Pulmonary artery endothelial cell (primary cell): Measurements from ENCODE around the gene TAS1R3. TPM values are rescaled to one million over a fixed set of nuclear protein-coding genes. Genes with fewer than 3 reads are reported as not detected.

ENCODE experiments used
- DNase-seq: peaks from one replicate; pipeline ENCODE4 v3.0.0-alpha.2; 2011; ENCODE audit warnings: low read depth, low spot score
- total RNA-seq: library from RNA; depleted of rRNA; stranded (reverse); fragments of >200 nt; gene quantifications from 2 replicates; pipeline ENCODE4 v1.2.3, GENCODE V29; 2014

TAS1R3 gene
- total RNA-seq, 1 donor from 2014 or later = 0.13 TPM

DNA sequence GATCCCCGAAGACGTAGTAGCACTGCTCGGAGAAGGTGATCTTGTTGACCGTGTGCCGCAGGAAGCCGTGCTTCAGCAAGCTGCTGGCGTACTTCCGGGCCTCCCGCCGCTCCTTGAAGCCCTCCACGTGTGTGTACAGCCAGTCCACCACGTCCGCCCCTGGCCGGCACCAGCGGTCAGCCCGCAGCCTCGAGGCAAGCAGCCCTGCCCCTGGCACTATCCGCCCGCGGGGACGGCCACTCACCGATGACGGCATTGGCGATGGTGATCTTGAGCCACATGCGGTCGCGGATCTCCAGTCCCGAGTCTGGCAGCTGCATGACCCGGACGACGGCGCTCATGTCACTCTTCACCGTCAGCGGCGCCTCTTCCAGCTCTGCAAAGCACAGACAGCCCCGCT is 7.2 kb downstream of the TAS1R3 start:
- DNase-seq = no peak

DNA sequence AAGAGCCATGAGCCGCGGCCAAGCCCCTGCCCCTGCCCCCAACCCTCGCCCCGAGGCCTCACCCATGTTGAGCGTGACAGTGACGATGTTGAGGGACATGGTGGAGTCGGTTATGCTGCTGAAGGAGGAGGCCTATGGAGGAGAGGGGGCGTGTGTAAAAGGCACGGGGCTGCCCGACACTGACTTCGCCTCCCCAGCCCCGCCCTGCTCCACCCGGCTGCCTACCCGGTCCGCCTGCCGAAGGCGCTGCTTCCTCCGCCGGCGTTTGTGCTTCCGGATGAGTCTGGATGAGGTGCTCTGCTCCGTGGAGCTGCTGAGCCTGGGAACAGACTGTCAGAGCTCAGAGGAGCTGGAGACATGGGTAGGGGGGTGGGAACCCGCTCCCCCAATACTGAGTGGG is 9.1 kb downstream of the TAS1R3 start:
- DNase-seq = no peak

DNA sequence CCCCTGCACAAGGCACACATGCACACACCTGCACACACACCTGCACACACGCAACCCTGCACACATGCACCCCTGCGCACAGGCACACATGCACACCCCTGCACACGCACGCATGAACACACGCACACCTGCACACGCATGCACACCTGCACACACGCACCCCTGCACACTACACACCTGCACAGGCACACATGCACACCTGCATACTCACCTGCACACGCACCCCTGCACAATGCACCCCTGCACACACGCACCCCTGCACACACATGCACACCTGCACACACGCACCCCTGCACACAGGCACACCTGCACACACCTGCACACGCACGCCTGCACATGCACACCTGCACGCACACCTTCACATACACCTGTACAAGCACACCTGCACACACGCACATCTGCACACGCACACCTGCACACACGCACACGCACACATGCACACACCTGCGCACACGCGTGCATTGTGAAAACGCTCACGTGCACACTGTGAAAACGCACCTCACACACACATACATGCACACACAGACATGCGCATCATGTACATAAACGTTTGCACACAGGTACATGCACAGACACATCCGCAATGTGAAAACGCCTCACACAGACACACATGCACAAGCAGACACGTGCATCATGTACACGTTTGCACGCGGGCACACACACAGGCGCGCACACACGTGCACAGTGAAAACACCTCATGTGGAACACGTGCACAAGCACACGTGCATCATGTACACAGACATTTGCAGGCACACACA is 9.9 kb downstream of the TAS1R3 start:
- no peak for DNase-seq

DNA sequence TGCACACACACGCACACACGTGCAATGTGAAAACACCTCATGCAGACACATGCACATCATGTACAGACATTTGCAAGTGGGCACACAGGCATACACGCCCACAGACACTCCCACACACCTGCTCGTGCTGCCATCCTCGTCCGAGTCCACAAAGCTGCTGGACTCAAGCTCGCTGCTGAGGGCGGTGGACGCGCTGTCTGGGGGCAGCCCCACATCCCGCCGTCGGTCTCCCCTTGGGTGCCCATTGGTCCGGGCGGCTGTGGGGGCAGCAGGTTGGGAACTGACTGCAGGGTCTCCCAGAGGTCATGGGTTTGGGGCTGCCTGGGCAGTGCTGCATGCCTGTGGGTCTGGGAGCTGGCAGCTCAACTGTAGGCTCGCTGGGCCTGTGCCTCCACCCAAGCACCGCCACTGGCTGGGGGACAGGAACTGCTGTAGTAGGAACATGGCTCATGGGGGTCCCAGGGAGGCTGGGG is 10.5 kb downstream of the TAS1R3 start:
- DNase-seq = no peak

DNA sequence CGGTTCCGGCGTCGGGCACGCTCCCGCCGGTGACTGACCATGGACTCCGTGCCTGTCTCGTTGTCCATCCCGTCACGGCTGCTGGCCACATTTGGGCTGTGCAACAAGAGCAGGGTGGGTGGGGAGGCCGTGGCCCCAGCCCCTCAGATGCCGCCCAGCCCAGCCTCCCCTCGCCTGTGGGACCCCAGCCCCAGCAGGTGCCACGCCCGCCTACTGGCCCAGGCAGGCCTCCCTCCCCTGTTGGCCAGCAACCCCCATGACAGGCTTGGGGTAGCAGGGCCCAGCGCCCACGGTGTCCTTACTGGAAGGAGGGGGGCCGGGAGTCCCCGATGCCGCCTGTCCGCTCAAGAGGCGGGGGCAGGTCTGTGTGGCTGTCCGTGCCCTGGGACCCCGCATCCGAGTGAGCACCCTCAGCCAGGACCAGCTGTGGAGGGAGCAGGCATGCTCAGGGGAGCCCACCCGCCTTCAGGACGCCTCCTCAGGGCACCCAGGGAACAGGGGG is 11.0 kb downstream of the TAS1R3 start:
- DNase-seq = no peak

DNA sequence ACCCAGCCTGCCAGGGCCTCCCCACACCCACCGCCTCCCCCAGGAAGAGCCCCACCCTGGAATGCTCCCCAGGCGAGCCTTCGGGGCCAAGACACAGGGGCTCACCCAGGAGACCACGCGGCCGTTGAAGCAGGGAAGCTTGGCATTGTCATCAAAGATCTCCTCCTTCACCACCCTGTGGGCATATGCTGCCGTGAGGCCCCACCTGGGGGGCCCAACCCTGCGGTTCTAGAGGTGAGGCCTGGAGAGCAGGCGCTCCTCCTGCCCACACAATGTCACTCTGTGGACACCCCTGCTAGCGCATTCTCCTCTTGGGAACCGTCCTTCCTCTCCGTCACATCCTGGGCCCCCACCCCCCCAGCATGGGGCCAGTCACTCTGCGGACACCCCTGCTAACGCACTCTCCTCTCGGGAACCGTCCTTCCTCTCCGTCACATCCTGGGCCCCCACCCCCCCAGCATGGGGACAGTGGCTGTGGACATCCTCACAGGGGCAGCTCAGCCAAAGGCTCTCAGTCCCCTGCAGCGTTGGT is 11.6 kb downstream of the TAS1R3 start:
- no peak for DNase-seq

DNA sequence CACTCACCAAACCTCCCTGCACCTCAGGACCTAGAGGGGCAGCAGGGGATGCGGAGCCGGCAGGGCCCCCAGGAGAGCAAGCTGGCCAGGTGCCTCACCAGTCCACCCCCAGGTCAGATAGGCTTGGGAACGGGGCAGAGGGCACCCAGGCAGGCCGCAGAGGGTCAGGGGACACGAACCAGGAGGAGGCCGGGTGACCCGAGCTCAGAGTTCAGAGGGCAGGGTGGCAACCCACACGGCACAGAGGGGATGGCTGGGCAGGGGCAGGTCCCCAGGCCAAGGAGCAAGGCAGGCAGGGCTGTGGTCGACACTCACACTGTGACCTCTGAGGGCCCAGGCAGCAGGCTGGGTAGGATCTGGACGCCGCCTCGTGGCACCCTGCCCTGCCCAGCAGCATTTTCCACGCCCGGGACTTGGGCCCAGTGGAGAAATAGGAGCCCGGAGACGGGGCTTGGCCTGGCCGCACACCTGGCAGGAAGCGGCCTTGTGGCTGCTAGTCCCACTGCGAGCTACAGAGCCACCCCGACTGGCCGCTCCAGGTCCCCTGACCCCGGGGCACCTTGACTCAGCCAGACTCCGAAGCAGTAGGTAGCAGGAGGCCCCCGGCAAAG is 12.8 kb downstream of the TAS1R3 start:
- no peak for DNase-seq

DNA sequence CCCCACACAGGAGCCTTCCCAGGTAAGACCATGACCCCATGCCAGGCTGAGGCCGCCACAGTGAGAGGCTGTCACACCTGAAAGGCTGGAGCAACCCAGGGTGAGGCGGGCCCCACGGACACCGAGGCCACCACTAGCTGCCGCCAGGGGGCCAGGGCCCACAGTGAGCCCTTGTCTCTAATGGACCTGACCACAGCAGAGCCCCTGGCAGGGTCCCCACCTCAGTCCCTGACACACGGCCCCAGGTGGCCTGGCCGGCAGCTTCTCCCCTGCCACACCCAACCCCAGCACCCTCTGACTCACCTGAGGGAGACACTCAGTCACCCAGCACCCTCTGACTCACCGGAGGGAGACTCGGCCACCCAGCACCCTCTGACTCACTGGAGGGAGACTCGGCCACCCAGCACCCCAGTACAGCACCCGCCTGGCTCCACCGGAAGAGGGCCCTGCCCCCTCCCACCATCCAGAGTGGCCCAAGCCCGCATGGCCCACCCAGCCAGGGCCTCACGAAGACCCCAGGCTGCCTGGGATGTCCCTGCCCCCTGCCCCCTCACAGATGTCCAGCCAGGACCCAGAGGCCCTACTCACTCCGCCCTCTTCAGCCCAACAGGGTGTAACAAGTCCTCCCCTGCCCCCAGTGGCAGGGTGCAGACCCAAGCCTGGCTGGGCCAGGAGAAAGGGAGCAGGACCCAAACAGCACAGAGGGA is 13.7 kb downstream of the TAS1R3 start:
- no peak for DNase-seq

DNA sequence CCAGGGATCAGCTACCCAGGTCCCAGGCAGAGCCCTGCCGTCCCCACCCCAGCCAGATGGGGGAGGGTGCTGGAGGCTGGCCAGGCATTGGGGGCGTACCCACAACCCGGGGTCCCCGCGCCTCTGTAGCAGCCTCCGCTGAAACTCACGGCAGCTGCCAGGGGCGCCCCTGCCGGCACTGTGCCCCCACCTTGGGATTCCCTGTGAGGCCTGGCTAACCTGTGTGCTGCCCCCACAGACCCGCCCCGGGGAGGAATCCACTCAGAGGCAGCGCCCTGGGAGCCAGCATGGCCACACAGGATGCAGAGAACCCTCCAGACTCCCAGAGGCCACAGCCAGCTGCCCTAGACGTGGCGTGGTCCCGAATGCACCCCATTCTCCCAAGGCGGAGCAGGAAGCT is 14.3 kb downstream of the TAS1R3 start:
- DNase-seq = no peak

DNA sequence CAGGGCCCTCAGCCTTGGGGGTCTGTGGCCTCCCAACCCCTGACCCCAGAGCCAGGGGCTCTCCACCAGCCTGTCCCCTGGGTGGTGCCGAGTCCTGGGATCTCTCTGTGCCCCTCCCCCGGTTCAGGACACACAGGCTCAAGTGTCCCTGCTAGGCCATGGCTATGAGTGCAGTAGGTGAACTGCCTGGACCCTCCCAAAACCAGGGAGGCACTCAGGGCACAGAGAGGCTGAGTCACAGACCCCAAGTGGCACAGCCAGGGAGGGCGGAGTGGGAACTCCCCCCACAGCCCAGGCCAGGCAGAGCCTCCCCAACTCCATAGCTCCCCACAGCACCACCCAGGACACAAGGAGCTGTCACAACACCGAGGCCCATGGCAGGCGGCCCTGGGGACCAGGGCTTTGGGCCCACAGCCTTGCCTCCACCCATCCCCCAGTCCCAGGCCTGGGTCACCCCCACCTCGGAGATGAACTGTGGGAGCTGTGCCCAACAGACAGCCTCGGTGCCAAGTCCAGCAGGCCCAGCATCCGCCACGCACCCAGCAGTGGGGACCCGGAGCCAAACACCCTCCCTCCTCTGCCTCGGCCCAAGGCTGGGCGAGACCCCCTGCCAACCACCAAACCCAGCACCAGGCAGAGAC is 14.9 kb downstream of the TAS1R3 start:
- no peak for DNase-seq

DNA sequence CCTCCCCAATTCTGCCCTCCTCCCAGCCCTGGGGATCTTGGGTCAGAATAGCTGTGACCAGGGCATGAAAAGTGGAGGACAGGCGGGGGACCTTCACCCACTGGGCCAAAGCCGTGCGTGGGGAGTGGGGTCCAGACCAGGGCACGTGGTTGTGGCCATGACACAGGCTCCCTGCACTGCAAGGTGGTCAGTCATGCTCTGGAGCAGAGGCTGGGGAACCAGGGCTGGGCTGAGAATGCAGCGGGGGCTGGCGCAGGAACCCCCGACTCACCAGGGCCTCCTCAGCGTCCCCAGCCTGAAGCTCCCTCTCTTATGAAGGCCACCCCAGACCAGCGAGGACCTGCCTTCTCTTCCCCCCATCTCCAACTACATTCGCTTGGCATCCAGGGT is 15.4 kb downstream of the TAS1R3 start:
- DNase-seq = no peak

DNA sequence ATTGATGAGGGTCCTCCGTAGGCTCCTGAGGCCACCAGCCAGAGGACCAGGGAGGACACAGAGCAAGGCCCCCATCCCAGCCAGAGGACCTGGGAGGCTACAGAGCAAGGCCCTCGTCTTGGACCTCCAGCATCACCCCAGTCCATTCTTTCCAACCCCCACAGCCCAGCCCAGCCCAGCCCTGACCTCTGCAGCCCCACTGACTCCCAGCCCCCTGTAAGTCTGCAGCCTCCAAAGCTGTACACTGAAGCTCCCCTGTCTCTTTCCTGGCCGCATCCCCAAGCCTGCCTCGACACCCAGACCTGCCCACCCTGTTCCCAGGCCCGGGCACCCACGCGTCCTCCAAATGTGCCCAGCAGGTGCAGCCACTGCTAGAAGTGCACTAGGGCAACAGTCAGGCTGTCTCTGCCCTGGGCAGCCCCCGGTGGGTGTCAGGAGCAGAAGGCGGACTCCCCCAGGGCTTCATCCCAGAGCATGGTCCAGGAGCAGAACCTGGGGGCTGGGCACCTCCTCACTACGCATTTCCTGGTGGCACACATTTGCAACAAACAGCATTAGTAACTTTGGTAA is 16.0 kb downstream of the TAS1R3 start:
- DNase-seq = no peak

DNA sequence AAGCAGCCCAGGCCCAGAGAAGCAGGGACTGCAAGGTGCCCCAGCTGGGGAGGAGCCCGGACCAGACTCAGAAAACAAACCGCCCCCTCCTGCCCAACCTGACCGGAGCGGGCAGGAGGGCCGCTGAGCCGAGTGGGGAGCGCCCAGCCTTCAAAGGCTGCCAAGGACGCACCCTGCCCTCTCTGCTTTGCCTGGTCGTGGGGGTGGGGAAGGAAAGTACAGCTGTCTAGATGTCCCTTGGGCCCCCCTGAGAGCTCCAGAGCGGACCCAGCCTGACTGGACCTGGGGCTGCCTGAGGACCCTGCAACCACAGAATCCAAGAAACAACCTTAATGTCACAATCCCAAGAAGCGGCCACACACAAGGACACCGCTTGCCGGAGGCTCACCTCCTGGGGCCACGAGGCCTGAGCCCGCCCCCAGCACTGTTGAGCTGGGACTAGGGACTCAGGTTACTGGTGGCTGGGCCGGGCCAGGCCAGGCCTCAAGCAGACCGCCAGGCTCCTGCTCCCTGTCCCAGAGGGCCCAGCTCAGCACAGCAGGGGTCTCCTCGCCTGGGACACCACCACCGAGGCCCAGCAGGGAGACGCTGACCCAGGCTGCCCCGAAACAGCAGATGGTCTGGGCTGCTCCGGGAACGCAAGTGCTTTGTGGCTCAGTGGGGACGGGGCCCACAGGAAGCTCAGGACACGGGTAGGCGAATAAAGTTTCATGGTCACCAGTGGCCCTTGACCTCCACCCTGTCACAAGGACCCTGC is 16.8 kb downstream of the TAS1R3 start:
- DNase-seq = no peak

DNA sequence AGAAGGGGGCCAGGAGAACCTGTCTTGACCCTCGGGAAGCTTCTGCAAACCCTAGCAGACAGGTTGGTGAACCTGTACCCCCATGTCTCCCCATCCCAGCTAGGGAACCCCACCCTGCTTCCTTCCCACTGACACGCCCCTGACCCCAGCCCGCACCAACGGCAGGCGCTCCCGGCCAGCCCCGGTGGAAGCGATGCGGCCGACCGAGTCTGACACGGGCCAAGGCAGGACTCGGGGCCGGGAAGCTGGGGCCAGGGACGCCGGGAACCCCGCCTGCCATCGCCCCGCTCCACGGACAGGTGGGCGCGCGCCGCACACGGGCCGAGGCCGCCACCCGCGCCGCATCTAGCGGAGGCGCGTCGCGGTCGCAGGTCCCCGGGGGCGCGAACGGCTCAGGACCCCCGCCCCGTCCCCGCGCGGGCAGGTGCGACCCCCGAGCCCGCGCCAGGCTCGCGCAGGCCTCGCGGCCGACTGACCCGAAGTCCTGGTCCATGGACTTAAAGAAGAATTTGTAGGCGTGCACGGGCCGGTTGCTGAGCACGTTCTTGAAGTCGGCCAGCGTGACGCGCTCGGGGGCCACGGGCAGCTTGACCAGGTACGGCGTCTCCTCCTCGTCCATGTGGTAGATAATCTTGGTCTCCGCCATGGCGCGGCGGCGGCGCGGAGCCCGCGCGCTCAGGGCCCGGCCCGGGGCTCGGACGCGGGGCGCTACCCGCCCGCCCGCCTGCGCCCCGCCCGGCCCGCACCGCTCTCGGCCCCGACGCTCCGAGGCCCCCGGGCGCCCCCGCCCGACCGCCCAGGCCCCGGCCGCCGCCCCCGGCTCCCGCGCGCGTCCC is 17.6 kb downstream of the TAS1R3 start:
- DNase-seq = no peak

DNA sequence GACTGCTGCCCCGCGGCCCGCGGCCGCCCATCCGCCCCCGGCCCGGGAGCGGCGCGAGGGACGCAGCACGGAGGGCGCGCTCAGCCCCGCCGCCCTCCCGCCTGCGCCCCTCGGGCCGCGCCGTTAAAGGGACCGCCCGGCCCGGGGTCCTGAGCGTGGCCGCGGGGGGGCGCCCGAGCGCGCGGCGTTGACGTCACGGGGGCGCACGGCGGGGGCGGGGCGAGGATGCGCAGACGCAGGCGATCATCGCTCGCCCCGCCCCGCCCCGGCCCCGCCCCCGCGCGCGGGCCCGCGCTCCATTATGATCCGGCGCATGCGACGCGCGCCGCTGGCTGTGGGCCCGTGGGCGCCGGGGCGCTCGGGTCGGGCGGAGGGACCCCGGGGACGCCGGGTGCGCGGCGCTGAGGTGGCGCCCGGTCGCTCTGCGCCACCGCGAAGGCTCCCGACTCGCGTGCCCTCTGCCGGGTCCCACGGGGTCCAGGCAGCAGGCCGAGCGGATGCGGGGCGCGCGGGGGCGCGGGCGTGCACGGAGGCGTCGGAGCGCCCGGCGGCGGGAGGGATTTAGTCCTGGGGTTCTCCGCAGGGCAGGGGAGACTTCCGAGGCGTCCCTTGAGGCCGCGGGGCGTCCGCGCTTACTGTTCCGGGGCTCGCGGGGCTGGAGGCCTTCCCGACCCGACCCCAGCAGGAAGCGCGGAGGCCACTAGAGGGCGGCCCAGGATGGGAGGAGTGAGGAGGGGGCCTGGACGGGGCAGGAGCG is 18.4 kb downstream of the TAS1R3 start, which contains the start of gene DVL1:
Gene DVL1 (minus strand): TSS at position 163 of the 757 bp plus-strand sequence. CDS start 353 bp downstream, outside the sequence.
- DNase-seq = no peak

DNA sequence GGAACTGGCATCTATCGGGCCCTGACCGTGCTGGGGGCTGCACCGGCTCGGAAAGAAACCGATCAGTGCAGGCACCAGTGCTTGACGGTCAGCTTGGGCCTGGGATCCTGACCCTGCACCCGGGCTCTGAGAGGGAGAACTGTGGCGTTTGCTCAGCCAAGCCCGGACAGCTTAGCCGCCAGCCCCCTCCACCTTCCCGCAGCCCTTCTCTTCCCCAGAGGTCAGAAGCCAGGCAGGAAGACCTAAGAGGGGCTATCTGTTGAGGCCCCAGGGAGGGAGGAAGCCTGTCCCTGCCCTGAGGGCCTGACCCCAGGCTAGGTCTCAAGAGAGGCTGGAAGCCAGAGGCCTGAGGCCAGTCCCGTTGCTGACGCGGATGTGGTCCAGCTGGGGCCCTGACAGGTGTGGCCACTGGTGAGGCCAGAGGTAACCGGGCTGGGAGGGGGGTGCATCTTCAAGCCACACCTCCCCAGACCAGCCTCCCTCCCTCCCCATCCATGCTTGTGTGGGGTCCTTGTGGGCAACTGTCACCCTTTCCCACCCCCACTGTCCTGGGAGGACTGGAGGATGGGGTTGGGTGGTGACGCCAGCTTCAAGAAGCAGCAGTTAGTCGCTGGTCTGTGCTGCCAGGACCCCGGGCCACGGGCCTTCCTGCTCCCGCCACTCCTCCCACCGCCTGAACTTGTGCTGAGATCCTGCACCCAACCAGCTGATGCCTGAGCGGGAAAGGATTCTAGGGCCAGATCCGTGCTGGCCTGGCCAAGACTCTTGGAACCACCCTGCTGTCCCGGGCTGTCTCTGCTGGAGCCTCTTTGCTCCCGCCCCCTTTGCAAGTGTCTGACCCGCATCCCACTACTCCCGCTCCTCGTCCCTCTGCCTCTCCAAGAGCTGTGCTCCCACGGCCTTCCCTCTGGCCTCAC is 20.7 kb downstream of the TAS1R3 start:
- DNase-seq = no peak

DNA sequence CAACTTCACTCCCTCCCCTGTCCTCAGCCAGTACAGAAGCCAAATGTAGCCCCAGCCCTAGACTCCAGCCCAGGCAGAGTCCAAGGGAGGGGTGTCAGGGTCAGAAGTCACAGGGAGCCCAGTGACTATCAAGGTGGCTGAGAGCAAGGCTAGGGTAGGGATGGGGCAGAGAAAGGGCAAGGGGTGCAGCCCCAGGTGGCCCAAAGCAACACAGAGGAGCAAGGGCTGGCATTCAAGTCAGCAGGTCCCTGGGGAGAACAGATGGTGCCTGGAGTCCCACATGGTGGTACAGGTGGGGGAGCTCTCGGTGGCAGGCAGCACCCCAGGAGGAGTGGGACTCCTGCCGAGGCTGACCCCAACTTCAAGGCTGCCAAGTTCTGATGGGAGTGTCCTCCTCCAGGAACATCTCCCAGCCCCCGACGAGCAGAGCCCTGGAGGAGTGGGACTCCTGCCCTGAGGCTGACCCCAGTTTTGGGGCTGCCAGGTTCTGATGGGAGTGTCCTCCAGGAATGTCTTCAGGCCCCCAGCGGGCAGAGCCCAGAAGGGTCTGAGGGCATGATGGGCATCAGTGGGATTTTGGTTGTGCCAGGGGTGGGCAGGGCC is 21.8 kb downstream of the TAS1R3 start:
- DNase-seq = no peak
